ENCODE data around the gene TMEM25.
"Not testable (repeated sequence)": the region's sequence is repeated elsewhere in the genome, so short reads cannot be mapped to it uniquely, and the experiment has no call there.

The TMEM25 gene

DNA sequence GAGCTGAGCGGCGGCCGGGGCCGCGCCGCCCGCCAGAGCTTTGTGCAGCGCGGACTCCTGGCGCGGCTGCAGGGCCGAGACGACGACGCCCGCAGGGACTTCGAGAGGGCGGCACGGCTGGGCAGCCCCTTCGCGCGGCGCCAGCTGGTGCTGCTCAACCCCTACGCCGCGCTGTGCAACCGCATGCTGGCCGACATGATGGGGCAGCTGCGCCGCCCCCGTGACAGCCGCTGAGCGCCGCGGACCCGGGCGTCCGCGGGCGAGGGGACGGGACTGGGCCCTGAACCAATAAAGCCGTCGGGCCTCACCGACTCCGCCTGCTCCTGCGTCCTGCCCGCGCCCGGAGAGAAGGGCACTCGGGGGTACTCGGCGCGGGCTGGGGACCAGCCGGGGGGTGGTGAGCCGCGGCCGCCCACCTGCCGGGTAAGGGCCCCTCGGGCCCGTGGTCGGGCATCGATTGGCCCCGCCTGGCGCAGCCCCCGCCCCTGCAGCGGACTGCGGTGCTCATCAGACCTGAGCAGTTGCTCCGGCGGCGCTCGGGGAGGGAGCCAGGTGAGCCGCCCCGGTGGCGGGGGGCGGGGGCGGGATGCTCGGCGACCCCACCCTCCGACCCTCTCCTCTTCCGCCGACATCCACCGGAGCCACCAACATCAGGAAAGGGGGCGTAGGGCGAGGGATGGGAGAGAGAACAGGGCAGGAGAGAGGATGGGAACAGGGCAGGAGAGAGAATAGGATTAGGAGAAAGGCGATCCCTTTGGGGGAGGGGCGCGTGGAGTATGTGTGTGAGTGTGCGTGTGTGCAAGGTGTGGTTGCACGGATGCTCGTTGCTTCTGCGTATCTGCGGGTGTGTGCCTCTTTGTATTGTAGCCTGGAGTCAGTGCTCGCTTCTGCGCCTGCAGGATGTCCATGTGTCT lies at the start of gene TMEM25:
Gene TMEM25, plus strand, starts transcription at position 510 of the 914 bp plus-strand sequence. CDS start 610 bp downstream, outside the sequence.
- H3K4me3 ChIP-seq (ENCODE audit: low read length), result peak within 1 kb of the TSS; percentile 64
- DNase-seq (ENCODE audit: low read depth), result no peak
- TF ChIP-seq, protein P1, sequence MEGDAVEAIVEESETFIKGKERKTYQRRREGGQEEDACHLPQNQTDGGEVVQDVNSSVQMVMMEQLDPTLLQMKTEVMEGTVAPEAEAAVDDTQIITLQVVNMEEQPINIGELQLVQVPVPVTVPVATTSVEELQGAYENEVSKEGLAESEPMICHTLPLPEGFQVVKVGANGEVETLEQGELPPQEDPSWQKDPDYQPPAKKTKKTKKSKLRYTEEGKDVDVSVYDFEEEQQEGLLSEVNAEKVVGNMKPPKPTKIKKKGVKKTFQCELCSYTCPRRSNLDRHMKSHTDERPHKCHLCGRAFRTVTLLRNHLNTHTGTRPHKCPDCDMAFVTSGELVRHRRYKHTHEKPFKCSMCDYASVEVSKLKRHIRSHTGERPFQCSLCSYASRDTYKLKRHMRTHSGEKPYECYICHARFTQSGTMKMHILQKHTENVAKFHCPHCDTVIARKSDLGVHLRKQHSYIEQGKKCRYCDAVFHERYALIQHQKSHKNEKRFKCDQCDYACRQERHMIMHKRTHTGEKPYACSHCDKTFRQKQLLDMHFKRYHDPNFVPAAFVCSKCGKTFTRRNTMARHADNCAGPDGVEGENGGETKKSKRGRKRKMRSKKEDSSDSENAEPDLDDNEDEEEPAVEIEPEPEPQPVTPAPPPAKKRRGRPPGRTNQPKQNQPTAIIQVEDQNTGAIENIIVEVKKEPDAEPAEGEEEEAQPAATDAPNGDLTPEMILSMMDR (conservative IDR thresholded peaks at IDR 0.05; ENCODE audit: low read length), result 0 out of 2 replicates have a peak, but pooled peaks have one; percentile 6

DNA sequence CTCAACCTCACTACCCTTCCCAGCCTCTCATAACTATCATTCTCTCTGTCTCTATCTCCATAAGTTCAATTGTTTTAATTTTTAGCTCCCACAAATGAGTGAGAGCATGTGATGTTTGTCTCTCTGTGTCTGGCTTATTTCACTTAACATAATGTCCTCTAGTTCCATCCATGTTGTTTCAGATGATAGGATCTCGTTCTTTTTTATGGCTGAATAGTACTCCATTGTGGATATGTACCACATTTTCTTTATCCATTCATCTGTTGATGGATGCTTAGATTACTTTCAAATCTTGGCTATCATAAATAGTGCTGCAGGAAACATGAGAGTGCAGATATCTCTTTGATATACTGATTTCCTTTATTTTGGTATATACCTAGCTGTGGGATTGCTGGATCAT lies 49.8 kb upstream of the TMEM25 start:
- not testable (repeated sequence) for H3K4me3 ChIP-seq (ENCODE audit: low read length)

DNA sequence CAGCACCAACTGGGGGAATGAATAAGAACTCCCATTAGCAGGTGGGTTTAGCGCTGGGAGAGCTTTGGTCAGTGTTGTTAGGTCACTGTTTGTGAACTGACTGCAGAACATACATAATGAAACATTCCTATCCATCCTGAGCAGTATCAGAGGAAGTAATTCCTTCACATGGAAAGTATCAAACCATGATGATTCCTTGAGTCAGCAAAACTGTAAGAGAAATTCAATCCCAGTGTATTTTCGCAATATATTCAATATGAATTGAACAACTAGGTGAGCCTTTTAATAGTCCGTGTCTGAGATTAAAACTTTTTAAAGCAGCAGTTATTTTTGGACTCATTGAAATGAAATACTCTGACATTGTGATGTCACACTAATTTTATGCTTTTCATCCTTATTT lies 46.6 kb upstream of the TMEM25 start:
- TF ChIP-seq, protein P1 (conservative IDR thresholded peaks at IDR 0.05; ENCODE audit: low read length), result no peak
- H3K4me3 ChIP-seq (ENCODE audit: low read length), result no peak overlapping the region
- no peak for DNase-seq (ENCODE audit: low read depth)

More for the DNA sequence above, 49.8 kb upstream of the TMEM25 start:
- not testable (repeated sequence) for DNase-seq (ENCODE audit: low read depth)

DNA sequence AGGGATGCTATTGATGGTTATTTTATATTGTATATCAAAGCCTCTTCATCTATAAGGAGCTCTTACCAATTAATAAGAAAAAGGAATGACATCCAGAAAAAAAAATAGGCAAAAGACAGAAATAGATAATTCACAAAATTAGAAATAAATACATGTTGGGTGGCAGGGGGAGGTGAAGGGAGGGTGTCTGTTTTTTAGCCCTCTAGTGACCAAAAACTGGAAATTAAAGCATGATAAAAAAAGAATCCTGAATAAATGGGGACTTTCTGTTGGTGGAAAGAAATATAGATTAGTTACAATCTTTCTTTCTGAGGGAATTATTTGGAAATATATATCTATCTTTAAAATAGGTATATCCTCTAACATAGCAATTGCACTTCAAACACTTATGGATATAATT lies 45.7 kb upstream of the TMEM25 start:
- no peak overlapping the region for H3K4me3 ChIP-seq (ENCODE audit: low read length)
- TF ChIP-seq, protein P1 (conservative IDR thresholded peaks at IDR 0.05; ENCODE audit: low read length), result peak; percentile 20; the same call in 1 of the 2 replicates
- no peak for DNase-seq (ENCODE audit: low read depth)

DNA sequence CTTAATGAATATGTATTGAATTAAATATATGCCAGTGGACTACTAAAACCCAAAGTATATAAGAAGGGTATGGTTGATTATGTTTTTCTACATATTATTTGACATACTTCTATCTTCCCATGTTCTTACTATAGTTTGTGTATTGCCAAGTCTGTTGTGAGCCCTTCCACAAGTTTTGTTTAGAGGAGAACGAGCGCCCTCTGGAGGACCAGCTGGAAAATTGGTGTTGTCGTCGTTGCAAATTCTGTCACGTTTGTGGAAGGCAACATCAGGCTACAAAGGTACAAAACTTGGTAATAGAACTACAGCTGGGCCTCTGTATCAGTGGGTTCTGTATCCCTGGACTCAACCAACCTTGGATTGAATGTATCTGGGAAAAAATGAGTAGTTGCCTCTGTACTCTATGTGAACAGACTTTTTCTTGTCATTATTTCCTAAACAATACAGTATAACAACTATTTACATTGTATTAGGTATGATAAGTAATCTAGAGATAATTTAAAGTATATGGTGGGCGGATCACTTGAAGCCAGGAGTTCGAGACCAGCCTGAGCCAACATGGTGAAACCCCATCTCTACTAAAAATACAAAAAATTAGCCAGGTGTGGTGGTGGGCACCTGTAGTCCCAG lies 42.4 kb upstream of the TMEM25 start:
- peak; percentile 81 for DNase-seq (ENCODE audit: low read depth)
- no peak overlapping the region for H3K4me3 ChIP-seq (ENCODE audit: low read length)
- TF ChIP-seq, protein P1 (conservative IDR thresholded peaks at IDR 0.05; ENCODE audit: low read length), result peak; percentile 91

DNA sequence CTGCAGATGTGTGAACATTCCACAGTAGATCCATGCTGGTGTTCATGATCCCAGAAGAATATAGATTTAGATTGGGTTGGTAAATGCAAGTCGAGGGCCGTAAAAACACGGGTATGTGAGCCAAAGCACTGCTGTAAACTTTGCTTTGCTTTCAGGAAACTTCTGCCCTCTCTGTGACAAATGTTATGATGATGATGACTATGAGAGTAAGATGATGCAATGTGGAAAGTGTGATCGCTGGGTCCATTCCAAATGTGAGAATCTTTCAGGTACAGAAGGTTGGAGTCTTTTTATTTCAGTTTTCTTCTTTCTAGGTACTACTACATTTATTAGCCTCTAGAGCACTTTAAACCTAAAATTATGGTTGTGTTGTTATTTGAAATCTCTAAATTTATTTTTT lies 40.0 kb upstream of the TMEM25 start:
- no peak for DNase-seq (ENCODE audit: low read depth)
- TF ChIP-seq, protein P1 (conservative IDR thresholded peaks at IDR 0.05; ENCODE audit: low read length), result no peak
- no peak overlapping the region for H3K4me3 ChIP-seq (ENCODE audit: low read length)

DNA sequence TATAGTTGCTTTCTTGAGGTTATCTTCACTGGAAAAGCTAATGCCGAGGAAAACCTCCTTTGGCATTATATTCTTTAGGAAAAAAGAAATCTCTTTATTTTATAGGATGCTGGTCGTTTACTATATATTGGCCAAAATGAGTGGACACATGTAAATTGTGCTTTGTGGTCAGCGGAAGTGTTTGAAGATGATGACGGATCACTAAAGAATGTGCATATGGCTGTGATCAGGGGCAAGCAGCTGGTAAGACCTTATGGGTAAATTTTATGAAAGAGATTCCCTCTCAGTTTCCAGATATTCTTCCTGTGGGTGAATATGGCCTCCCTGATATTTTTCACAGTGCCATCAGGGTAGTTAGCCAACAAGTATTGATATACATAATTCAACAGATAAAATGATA lies 33.2 kb upstream of the TMEM25 start:
- H3K4me3 ChIP-seq (ENCODE audit: low read length), result no peak overlapping the region
- DNase-seq (ENCODE audit: low read depth), result peak; percentile 68
- TF ChIP-seq, protein P1 (conservative IDR thresholded peaks at IDR 0.05; ENCODE audit: low read length), result no peak

All from AG10803 (cell line).